ENCODE results near the gene TSHZ3.

The TSHZ3 gene

GRCh38 chr19:31285744-31286143, 63.5 kb downstream of the TSHZ3 start:
- no peak for DNase-seq

- no peak for DNase-seq
These were observed 64.6 kb downstream of the TSHZ3 start for GRCh38 chr19:31284621-31285020.

GRCh38 chr19:31283701-31284100, 65.5 kb downstream of the TSHZ3 start:
- DNase-seq = no peak

- no peak for DNase-seq
These were observed 66.9 kb downstream of the TSHZ3 start for GRCh38 chr19:31282346-31282745.

GRCh38 chr19:31280287-31281006, 68.8 kb downstream of the TSHZ3 start:
- DNase-seq = no peak

GRCh38 chr19:31279436-31279765, 69.8 kb downstream of the TSHZ3 start:
- no peak for DNase-seq

- DNase-seq = no peak
These were observed 70.4 kb downstream of the TSHZ3 start for GRCh38 chr19:31278555-31279435.

- DNase-seq = no peak
These were observed 71.7 kb downstream of the TSHZ3 start for GRCh38 chr19:31277516-31277915.

GRCh38 chr19:31276831-31277230, 72.4 kb downstream of the TSHZ3 start:
- no peak for DNase-seq

- DNase-seq = no peak
These were observed 74.2 kb downstream of the TSHZ3 start for GRCh38 chr19:31275068-31275334.

GRCh38 chr19:31274251-31275067, 74.8 kb downstream of the TSHZ3 start:
- DNase-seq = no peak

GRCh38 chr19:31272583-31273106, 76.6 kb downstream of the TSHZ3 start:
- no peak for DNase-seq

- no peak for DNase-seq
These were observed 77.8 kb downstream of the TSHZ3 start for GRCh38 chr19:31271306-31271911.

- no peak for DNase-seq
These were observed 78.3 kb downstream of the TSHZ3 start for GRCh38 chr19:31270897-31271296.

- DNase-seq = no peak
These were observed 79.7 kb downstream of the TSHZ3 start for GRCh38 chr19:31269425-31270127.

- DNase-seq = no peak
These were observed 80.4 kb downstream of the TSHZ3 start for GRCh38 chr19:31268751-31269383.

GRCh38 chr19:31266731-31267130, 82.5 kb downstream of the TSHZ3 start:
- DNase-seq = no peak

- DNase-seq = no peak
These were observed 83.0 kb downstream of the TSHZ3 start for GRCh38 chr19:31266196-31266595.

- no peak for DNase-seq
These were observed 85.0 kb downstream of the TSHZ3 start for GRCh38 chr19:31264041-31264778.

GRCh38 chr19:31263328-31263727, 85.9 kb downstream of the TSHZ3 start:
- no peak for DNase-seq

- no peak for DNase-seq
These were observed 86.5 kb downstream of the TSHZ3 start for GRCh38 chr19:31262725-31263191.

Measured in central memory CD4-positive, alpha-beta T cell (primary cell).